HTR-8/SVneo (cell line): Measurements from ENCODE around the gene KLK13.

Experiments used
- DNase-seq: peaks from one replicate; pipeline ENCODE4 v3.0.0; 2011; ENCODE audit warnings: low spot score, mixed read lengths; ENCODE audit not compliant: insufficient read length
- FAIRE-seq: peaks from 2 replicates; lab custom pipeline; 2011; peaks lifted over from hg19 to GRCh38; lab: Jason Lieb, UNC

KLK13 gene

GRCh38 chr19:51064534-51065220 is at the start of gene KLK13:
Gene KLK13 (minus strand): TSS chr19:51065092. CDS start chr19:51065067, 25 bp downstream.
- FAIRE-seq (no peak), DNase-seq (peak; percentile 29)

GRCh38 chr19:51114087-51114729 is 49.3 kb upstream of the KLK13 start:
- FAIRE-seq: no peak

GRCh38 chr19:51111606-51112005 is 46.7 kb upstream of the KLK13 start:
- FAIRE-seq (no peak), DNase-seq (no peak)

More at GRCh38 chr19:51114087-51114729, 49.3 kb upstream of the KLK13 start:
- no peak for DNase-seq

- DNase-seq (no peak), FAIRE-seq (no peak)
These were observed 45.7 kb upstream of the KLK13 start for GRCh38 chr19:51110666-51110971.

- FAIRE-seq (no peak), DNase-seq (no peak)
These were observed 43.9 kb upstream of the KLK13 start for GRCh38 chr19:51108805-51109146.

- DNase-seq (peak; percentile 98), FAIRE-seq (peak; percentile 89)
These were observed 43.3 kb upstream of the KLK13 start, which contains the start of gene CTU1 for GRCh38 chr19:51108066-51108804. Gene CTU1 (minus strand): TSS chr19:51108409. CDS start chr19:51104569, 3,840 bp downstream.

GRCh38 chr19:51107406-51108065 is 42.6 kb upstream of the KLK13 start:
- FAIRE-seq (no peak), DNase-seq (no peak)

- no peak for FAIRE-seq
These were observed 39.0 kb upstream of the KLK13 start for GRCh38 chr19:51103926-51104341.

GRCh38 chr19:51102991-51103390 is 38.1 kb upstream of the KLK13 start:
- no peak for FAIRE-seq
- no peak for DNase-seq

More at GRCh38 chr19:51103926-51104341, 39.0 kb upstream of the KLK13 start:
- DNase-seq: no peak

- FAIRE-seq (no peak), DNase-seq (no peak)
These were observed 36.4 kb upstream of the KLK13 start for GRCh38 chr19:51101171-51101865.

GRCh38 chr19:51100601-51101000 is 35.7 kb upstream of the KLK13 start:
- FAIRE-seq: no peak
- DNase-seq: no peak

GRCh38 chr19:51099047-51099382 is 34.1 kb upstream of the KLK13 start:
- FAIRE-seq: no peak

GRCh38 chr19:51098365-51099046 is 33.6 kb upstream of the KLK13 start:
- FAIRE-seq (no peak), DNase-seq (no peak)

More at GRCh38 chr19:51099047-51099382, 34.1 kb upstream of the KLK13 start:
- no peak for DNase-seq

GRCh38 chr19:51097796-51098195 is 32.9 kb upstream of the KLK13 start:
- FAIRE-seq: no peak
- DNase-seq: no peak

- FAIRE-seq: no peak
- DNase-seq: peak; percentile 66
These were observed 32.4 kb upstream of the KLK13 start for GRCh38 chr19:51097166-51097738.

GRCh38 chr19:51096473-51097165 is 31.7 kb upstream of the KLK13 start:
- DNase-seq (no peak), FAIRE-seq (no peak)

- FAIRE-seq (no peak), DNase-seq (peak; percentile 34)
These were observed 29.9 kb upstream of the KLK13 start for GRCh38 chr19:51094696-51095279.
